22Rv1 (cell line): ENCODE results near the gene CAPN10.

ENCODE experiments used
- H3K27ac ChIP-seq: fragments of 450-650 bp; 2 replicates; pipeline ENCODE4 v1.5.1; 2017
- CTCF ChIP-seq: fragments of 450-650 bp; IDR thresholded peaks from 2 replicates; pipeline ENCODE4 v1.5.1; 2017; ENCODE audit warnings: mild to moderate bottlenecking
- ZFX ChIP-seq: fragments of 450-650 bp; IDR thresholded peaks from 2 replicates; pipeline ENCODE4 v1.6.1; 2017; ENCODE audit warnings: antibody characterized with exemption, borderline replicate concordance

Gene CAPN10

GRCh38 chr2:240635998-240636547 lies 49.5 kb downstream of the CAPN10 start:
- no peak overlapping the region for H3K27ac ChIP-seq
- no peak for TF ChIP-seq CTCF
- no peak for TF ChIP-seq ZFX

GRCh38 chr2:240636563-240637115 lies 50.1 kb downstream of the CAPN10 start:
- no peak overlapping the region for H3K27ac ChIP-seq
- TF ChIP-seq CTCF (no peak), ZFX (no peak)

GRCh38 chr2:240637116-240637900 lies 50.8 kb downstream of the CAPN10 start:
- H3K27ac ChIP-seq, result no peak overlapping the region
- TF ChIP-seq ZFX, result no peak
- TF ChIP-seq CTCF, result no peak

- H3K27ac ChIP-seq, result no peak overlapping the region
- TF ChIP-seq CTCF (no peak), ZFX (no peak)
Measured at GRCh38 chr2:240637901-240638345, 51.4 kb downstream of the CAPN10 start.

GRCh38 chr2:240638512-240639160 lies 52.1 kb downstream of the CAPN10 start:
- no peak overlapping the region for H3K27ac ChIP-seq
- no peak for TF ChIP-seq ZFX
- TF ChIP-seq CTCF, result no peak

- H3K27ac ChIP-seq, result no peak overlapping the region
- TF ChIP-seq ZFX (no peak), CTCF (no peak)
Measured at GRCh38 chr2:240639566-240639965, 53.0 kb downstream of the CAPN10 start.

- no peak overlapping the region for H3K27ac ChIP-seq
- no peak for TF ChIP-seq ZFX
- TF ChIP-seq CTCF, result peak; percentile 65
Measured at GRCh38 chr2:240640939-240641338, 54.4 kb downstream of the CAPN10 start.
